ENCODE data around the gene DDX43. TPM values are rescaled to one million over a fixed set of nuclear protein-coding genes. Genes with fewer than 3 reads are reported as not detected.

The DDX43 gene
- polyA plus RNA-seq, 1 of the 3 experiments (the other 2 are of a cell fraction) = not detected

DNA sequence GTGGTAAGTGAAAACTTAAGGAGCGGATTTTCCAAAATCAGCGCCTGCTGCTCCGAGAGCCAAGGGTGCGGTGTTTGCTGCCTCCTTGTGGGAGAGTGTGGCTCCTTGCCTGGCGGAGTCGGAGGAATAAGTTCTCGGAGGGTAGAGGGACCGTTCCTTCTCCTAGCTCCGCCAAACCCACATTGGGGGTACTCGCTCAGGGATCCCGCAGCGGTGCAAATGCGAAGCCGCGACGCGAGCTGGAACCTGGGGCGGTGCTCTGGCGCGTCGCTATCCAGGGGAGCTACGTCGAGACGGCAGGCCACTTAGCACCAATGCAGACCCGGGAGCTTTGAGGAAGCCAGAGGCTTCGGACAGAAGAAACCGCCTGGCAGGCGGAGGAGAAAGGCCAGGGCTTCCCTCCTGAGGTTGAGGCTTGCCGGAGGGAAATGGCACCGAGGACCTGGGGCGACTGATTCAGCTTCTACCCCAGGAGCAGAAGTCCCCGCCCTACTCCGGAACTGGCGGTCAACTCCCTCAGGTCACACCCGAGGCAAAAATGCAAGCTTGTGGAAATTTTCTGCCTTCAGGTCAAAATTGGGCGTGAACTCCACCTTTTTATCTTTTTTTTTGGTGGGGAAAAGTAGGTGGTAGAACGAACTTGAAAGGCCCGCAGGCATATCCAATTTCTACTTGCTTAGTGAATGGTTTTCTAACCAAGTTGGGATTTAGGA lies 5.7 kb upstream of the DDX43 start:
- no peaks in the 10 kb centered on the region for H3K9me3 ChIP-seq
- H3K36me3 ChIP-seq (replicated peaks in 1 of 2; ENCODE audit: control insufficient read depth in 1 of 2, insufficient read depth in 2 of 2, low read length in 1 of 2) = no peaks in the 10 kb centered on the region
- peak overlapping the region; percentile 50; the same call in 1 of the 2 replicates for H3K9ac ChIP-seq
- H3K4me2 ChIP-seq = peak overlapping the region; percentile 84
- H3K9me2 ChIP-seq = no peaks in the 10 kb centered on the region
- no peaks in the 10 kb centered on the region for H4K20me1 ChIP-seq (ENCODE audit: insufficient read depth)
- H3F3A ChIP-seq (replicated peaks; ENCODE audit: insufficient read depth) = no peaks in the 10 kb centered on the region
- H3K79me2 ChIP-seq (ENCODE audit: insufficient read depth) = no peaks in the 10 kb centered on the region
- POLR2A ChIA-PET = no interaction called here
- WGBS (ENCODE audit: low lambda C conversion rate) = 16% methylated on average over 26 of the region's 38 CpGs
- H3K4me1 ChIP-seq (ENCODE audit: control insufficient read depth in 1 of 2, insufficient read depth in 2 of 2, low read depth in 1 of 2, low read length in 1 of 2) = no peaks in the 10 kb centered on the region; a peak in 1 of 4 replicates
- no peak overlapping the region for H3K27ac ChIP-seq (ENCODE audit: low read depth in 2 of 2, low read length in 1 of 2)
- TF ChIP-seq SMC3 (IDR thresholded peaks at IDR 0.05; ENCODE audit: low read depth, low read length) (peak; percentile 45), RAD21 (IDR thresholded peaks at IDR 0.05; ENCODE audit: low read length) (peak; percentile 59), RXRA (IDR thresholded peaks at IDR 0.05; ENCODE audit: borderline replicate concordance, low read depth) (no peak), NFIC (IDR thresholded peaks at IDR 0.05; ENCODE audit: borderline replicate concordance) (peak; percentile 4; the same call in 1 of the 2 replicates), EZH2phosphoT487 (IDR thresholded peaks at IDR 0.05; ENCODE audit: borderline replicate concordance, low read depth) (no peak)
- TF ChIP-seq, protein P1, sequence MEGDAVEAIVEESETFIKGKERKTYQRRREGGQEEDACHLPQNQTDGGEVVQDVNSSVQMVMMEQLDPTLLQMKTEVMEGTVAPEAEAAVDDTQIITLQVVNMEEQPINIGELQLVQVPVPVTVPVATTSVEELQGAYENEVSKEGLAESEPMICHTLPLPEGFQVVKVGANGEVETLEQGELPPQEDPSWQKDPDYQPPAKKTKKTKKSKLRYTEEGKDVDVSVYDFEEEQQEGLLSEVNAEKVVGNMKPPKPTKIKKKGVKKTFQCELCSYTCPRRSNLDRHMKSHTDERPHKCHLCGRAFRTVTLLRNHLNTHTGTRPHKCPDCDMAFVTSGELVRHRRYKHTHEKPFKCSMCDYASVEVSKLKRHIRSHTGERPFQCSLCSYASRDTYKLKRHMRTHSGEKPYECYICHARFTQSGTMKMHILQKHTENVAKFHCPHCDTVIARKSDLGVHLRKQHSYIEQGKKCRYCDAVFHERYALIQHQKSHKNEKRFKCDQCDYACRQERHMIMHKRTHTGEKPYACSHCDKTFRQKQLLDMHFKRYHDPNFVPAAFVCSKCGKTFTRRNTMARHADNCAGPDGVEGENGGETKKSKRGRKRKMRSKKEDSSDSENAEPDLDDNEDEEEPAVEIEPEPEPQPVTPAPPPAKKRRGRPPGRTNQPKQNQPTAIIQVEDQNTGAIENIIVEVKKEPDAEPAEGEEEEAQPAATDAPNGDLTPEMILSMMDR (IDR thresholded peaks at IDR 0.05) = peak; percentile 71
- TF ChIP-seq, protein P2, sequence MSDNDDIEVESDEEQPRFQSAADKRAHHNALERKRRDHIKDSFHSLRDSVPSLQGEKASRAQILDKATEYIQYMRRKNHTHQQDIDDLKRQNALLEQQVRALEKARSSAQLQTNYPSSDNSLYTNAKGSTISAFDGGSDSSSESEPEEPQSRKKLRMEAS (IDR thresholded peaks at IDR 0.05; ENCODE audit: low read depth) = peak; percentile 51; the same call in 1 of the 2 replicates
- H2AFZ ChIP-seq (ENCODE audit: low read depth) = peak overlapping the region; percentile 96
- H3K27me3 ChIP-seq (ENCODE audit: insufficient read depth) = no peaks in the 10 kb centered on the region
- CTCF ChIA-PET = interaction anchor here (0.6 to 2.1 kb wide), 9 partner anchors 11 to 247 kb away, joined by 3 to 5 read pairs (median 3); partner anchors contain the start of gene MTO1
- DNase-seq = peak; percentile 56
- H3K4me3 ChIP-seq (ENCODE audit: low read depth in 2 of 2, low read length in 1 of 2) = peak overlapping the region; percentile 47 to 68

DNA sequence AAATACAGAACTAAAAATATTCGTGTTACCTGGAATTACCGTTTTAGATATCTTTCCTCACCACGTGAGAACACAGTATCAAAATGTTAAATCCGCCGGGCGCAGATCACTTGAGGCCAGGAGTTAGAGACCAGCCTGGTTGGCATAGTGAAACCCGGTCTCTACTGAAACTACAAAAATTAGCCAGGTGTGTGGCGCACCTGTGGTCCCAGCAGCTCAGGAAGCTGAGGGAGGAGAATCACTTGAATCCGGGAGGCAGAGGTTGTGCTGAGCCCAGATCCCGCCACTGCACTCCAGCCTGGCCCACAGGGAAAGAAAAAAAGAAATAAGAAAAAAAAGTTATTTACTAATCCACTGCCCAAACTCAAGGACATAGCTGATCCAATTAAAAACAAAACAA lies 4.8 kb upstream of the DDX43 start:
- DNase-seq = no peak
- H3K4me1 ChIP-seq (ENCODE audit: control insufficient read depth in 1 of 2, insufficient read depth in 2 of 2, low read depth in 1 of 2, low read length in 1 of 2) = no peaks in the 10 kb centered on the region; a peak in 1 of 4 replicates
- ChIA-PET POLR2A (no interaction called here), CTCF (interaction anchor here (2.1 kb wide), 1 partner anchor 12 kb away, joined by 5 read pairs; no protein-coding TSS in a partner anchor)
- WGBS (ENCODE audit: low lambda C conversion rate) = 93% methylated on average over 10 of the region's 10 CpGs
- H4K20me1 ChIP-seq (ENCODE audit: insufficient read depth) = no peaks in the 10 kb centered on the region
- H3K9me3 ChIP-seq = no peaks in the 10 kb centered on the region
- H3K27ac ChIP-seq (ENCODE audit: low read depth in 2 of 2, low read length in 1 of 2) = no peak overlapping the region
- no peaks in the 10 kb centered on the region for H3K27me3 ChIP-seq (ENCODE audit: insufficient read depth)
- no peaks in the 10 kb centered on the region for H3K36me3 ChIP-seq (replicated peaks in 1 of 2; ENCODE audit: control insufficient read depth in 1 of 2, insufficient read depth in 2 of 2, low read length in 1 of 2)
- H3K79me2 ChIP-seq (ENCODE audit: insufficient read depth) = no peaks in the 10 kb centered on the region
- no peak overlapping the region for H2AFZ ChIP-seq (ENCODE audit: low read depth)
- no peak overlapping the region for H3K4me3 ChIP-seq (ENCODE audit: low read depth in 2 of 2, low read length in 1 of 2)
- no peak overlapping the region for H3K9ac ChIP-seq
- no peaks in the 10 kb centered on the region for H3K9me2 ChIP-seq
- no peak overlapping the region for H3K4me2 ChIP-seq
- no peaks in the 10 kb centered on the region for H3F3A ChIP-seq (replicated peaks; ENCODE audit: insufficient read depth)
- TF ChIP-seq, protein P3, sequence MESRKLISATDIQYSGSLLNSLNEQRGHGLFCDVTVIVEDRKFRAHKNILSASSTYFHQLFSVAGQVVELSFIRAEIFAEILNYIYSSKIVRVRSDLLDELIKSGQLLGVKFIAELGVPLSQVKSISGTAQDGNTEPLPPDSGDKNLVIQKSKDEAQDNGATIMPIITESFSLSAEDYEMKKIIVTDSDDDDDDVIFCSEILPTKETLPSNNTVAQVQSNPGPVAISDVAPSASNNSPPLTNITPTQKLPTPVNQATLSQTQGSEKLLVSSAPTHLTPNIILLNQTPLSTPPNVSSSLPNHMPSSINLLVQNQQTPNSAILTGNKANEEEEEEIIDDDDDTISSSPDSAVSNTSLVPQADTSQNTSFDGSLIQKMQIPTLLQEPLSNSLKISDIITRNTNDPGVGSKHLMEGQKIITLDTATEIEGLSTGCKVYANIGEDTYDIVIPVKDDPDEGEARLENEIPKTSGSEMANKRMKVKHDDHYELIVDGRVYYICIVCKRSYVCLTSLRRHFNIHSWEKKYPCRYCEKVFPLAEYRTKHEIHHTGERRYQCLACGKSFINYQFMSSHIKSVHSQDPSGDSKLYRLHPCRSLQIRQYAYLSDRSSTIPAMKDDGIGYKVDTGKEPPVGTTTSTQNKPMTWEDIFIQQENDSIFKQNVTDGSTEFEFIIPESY (IDR thresholded peaks at IDR 0.05; ENCODE audit: borderline replicate concordance, low read depth) = no peak
- no peak for TF ChIP-seq EZH2phosphoT487 (IDR thresholded peaks at IDR 0.05; ENCODE audit: borderline replicate concordance, low read depth)
- TF ChIP-seq RCOR1 (IDR thresholded peaks at IDR 0.05; ENCODE audit: low read length) = no peak
- no peak for TF ChIP-seq FOXJ3 (CRISPR knock-in tag; IDR thresholded peaks at IDR 0.05)
- TF ChIP-seq POLR2AphosphoS5 (IDR thresholded peaks at IDR 0.05; ENCODE audit: low read depth, low read length) = no peak
- no peak for TF ChIP-seq SMC3 (IDR thresholded peaks at IDR 0.05; ENCODE audit: low read depth, low read length)
- no peak for TF ChIP-seq JUND (IDR thresholded peaks at IDR 0.05)
- TF ChIP-seq, protein P4, sequence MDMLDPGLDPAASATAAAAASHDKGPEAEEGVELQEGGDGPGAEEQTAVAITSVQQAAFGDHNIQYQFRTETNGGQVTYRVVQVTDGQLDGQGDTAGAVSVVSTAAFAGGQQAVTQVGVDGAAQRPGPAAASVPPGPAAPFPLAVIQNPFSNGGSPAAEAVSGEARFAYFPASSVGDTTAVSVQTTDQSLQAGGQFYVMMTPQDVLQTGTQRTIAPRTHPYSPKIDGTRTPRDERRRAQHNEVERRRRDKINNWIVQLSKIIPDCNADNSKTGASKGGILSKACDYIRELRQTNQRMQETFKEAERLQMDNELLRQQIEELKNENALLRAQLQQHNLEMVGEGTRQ (IDR thresholded peaks at IDR 0.05; ENCODE audit: borderline replicate concordance, low read depth, low read length) = no peak
- TF ChIP-seq MXI1 (IDR thresholded peaks at IDR 0.05; ENCODE audit: low read depth, low read length) = no peak
- TF ChIP-seq FOSL2 (IDR thresholded peaks at IDR 0.05; ENCODE audit: borderline replicate concordance, low read depth) = no peak
- TF ChIP-seq, protein P1 (IDR thresholded peaks at IDR 0.05) = no peak
- no peak for TF ChIP-seq TCF12 (IDR thresholded peaks at IDR 0.05)
